Measurements from ENCODE around the gene BIRC2. TPM values are rescaled to one million over a fixed set of nuclear protein-coding genes. Genes with fewer than 3 reads are reported as not detected.

Gene BIRC2
- total RNA-seq, 1 donor from 2014 or later, result 56.6 TPM

- FAIRE-seq, result no peak
- Histone ChIP-seq H3K4me3 (ENCODE audit: low read depth, low read length) (no peak overlapping the region), H3K27me3 (ENCODE audit: control insufficient read depth, insufficient read depth, low read length) (no peaks in the 10 kb centered on the region), H3K36me3 (ENCODE audit: control insufficient read depth, insufficient read depth, low read length) (no peaks in the 10 kb centered on the region)
- DNase-seq (ENCODE audit: low read depth), result no peak
- no peak for TF ChIP-seq CTCF (IDR thresholded peaks at IDR 0.05; ENCODE audit: insufficient read depth, low read length, severe bottlenecking)
Measured at GRCh38 chr11:102319544-102319943, 27.5 kb upstream of the BIRC2 start.

- no peak for TF ChIP-seq CTCF (IDR thresholded peaks at IDR 0.05; ENCODE audit: insufficient read depth, low read length, severe bottlenecking)
- Histone ChIP-seq H3K27me3 (ENCODE audit: control insufficient read depth, insufficient read depth, low read length) (no peaks in the 10 kb centered on the region), H3K4me3 (ENCODE audit: low read depth, low read length) (no peak overlapping the region), H3K36me3 (ENCODE audit: control insufficient read depth, insufficient read depth, low read length) (no peaks in the 10 kb centered on the region)
- no peak for DNase-seq (ENCODE audit: low read depth)
- no peak for FAIRE-seq
Measured at GRCh38 chr11:102320188-102320587, 26.8 kb upstream of the BIRC2 start.

GRCh38 chr11:102320679-102321078 is 26.3 kb upstream of the BIRC2 start:
- H3K36me3 ChIP-seq (ENCODE audit: control insufficient read depth, insufficient read depth, low read length), result no peaks in the 10 kb centered on the region
- DNase-seq (ENCODE audit: low read depth) (no peak), FAIRE-seq (no peak)
- no peaks in the 10 kb centered on the region for H3K27me3 ChIP-seq (ENCODE audit: control insufficient read depth, insufficient read depth, low read length)
- H3K4me3 ChIP-seq (ENCODE audit: low read depth, low read length), result no peak overlapping the region
- no peak for TF ChIP-seq CTCF (IDR thresholded peaks at IDR 0.05; ENCODE audit: insufficient read depth, low read length, severe bottlenecking)

GRCh38 chr11:102322560-102322959 is 24.5 kb upstream of the BIRC2 start:
- no peak for TF ChIP-seq CTCF (IDR thresholded peaks at IDR 0.05; ENCODE audit: insufficient read depth, low read length, severe bottlenecking)
- DNase-seq (ENCODE audit: low read depth) (no peak), FAIRE-seq (no peak)
- Histone ChIP-seq H3K27me3 (ENCODE audit: control insufficient read depth, insufficient read depth, low read length) (no peaks in the 10 kb centered on the region), H3K4me3 (ENCODE audit: low read depth, low read length) (no peak overlapping the region), H3K36me3 (ENCODE audit: control insufficient read depth, insufficient read depth, low read length) (no peaks in the 10 kb centered on the region)

GRCh38 chr11:102323542-102324251 is 23.3 kb upstream of the BIRC2 start:
- Histone ChIP-seq H3K36me3 (ENCODE audit: control insufficient read depth, insufficient read depth, low read length) (no peaks in the 10 kb centered on the region), H3K27me3 (ENCODE audit: control insufficient read depth, insufficient read depth, low read length) (no peaks in the 10 kb centered on the region), H3K4me3 (ENCODE audit: low read depth, low read length) (no peak overlapping the region)
- TF ChIP-seq CTCF (IDR thresholded peaks at IDR 0.05; ENCODE audit: insufficient read depth, low read length, severe bottlenecking), result no peak
- peak; percentile 57 for DNase-seq (ENCODE audit: low read depth)
- FAIRE-seq, result no peak

- no peak for TF ChIP-seq CTCF (IDR thresholded peaks at IDR 0.05; ENCODE audit: insufficient read depth, low read length, severe bottlenecking)
- no peak overlapping the region for H3K4me3 ChIP-seq (ENCODE audit: low read depth, low read length)
- no peak for DNase-seq (ENCODE audit: low read depth)
- peak; percentile 43 for FAIRE-seq
- H3K27me3 ChIP-seq (ENCODE audit: control insufficient read depth, insufficient read depth, low read length), result no peaks in the 10 kb centered on the region
- H3K36me3 ChIP-seq (ENCODE audit: control insufficient read depth, insufficient read depth, low read length), result no peaks in the 10 kb centered on the region
Measured at GRCh38 chr11:102325088-102325487, 21.9 kb upstream of the BIRC2 start.

Data from bronchial epithelial cell (primary cell).